ENCODE results near the gene MEFV. TPM values are rescaled to one million over a fixed set of nuclear protein-coding genes. Genes with fewer than 3 reads are reported as not detected.
"Not testable (repeated sequence)": the region's sequence is repeated elsewhere in the genome, so short reads cannot be mapped to it uniquely, and the experiment has no call there.

MEFV gene
- total RNA-seq, 1 donor from 2014 or later, result not detected

- DNase-seq; H3K27ac Mint-ChIP-seq; H3K4me3 Mint-ChIP-seq; H3K27me3 Mint-ChIP-seq; H3K36me3 Mint-ChIP-seq (ENCODE audit: low read depth); H3K4me1 Mint-ChIP-seq: not testable (repeated sequence)
- intact Hi-C loops (cut with micrococcal nuclease), result loop anchor here (10.0 kb wide), 1 partner anchor 107 kb away; the partner anchor contains the start of genes TIGD7 and ZNF75A
- peaks cover 14% of the 10 kb centered on the region for H3K9me3 Mint-ChIP-seq
Measured at GRCh38 chr16:3197694-3198333, 58.6 kb downstream of the MEFV start.

DNA sequence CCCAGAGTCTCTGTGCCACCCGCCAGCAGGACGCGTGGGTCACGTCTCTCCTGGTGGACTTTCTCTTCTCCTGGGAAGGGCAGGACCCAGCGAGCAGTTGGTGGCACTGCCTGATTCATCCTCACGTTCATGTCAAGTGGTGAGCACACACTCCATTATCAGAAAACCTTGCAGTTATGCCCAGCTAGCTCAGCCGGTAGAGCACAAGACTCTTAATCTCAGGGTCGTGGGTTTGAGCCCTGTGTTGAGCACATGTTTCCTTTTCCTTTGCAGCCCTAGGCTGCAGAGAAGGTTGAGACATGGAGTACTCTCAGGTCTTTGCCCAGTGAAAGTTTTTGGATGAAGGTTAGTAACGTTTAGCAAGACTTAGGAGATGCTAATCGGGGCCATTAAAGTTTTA lies 60.5 kb downstream of the MEFV start:
- H3K9me3 Mint-ChIP-seq, result peaks cover 11% of the 10 kb centered on the region

DNA sequence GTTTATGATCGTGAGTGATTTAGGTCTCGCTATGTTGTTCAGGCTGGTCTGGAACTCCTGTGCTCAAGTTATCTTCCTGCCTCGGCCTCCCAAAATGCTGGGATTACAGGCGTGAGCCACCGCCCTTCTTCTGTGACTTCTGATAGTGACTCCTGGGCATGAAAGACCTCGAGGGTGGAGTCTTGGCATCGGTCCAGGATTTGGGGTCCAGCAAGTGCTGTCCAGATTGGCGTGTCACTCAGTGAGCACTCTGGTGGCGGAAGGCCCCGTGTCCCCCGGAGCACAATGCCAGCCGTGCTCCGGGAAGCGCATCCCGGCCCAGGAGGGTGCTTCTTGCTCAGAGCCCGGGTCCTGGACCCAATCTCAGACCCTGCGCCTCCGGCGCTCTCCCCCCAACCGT lies 61.6 kb downstream of the MEFV start:
- intact Hi-C loops (cut with micrococcal nuclease), result loop anchor here (10.0 kb wide), 1 partner anchor 110 kb away; the partner anchor contains the start of genes TIGD7 and ZNF75A
- no peak overlapping the region for H3K27ac Mint-ChIP-seq
- DNase-seq, result no peak
- H3K27me3 Mint-ChIP-seq, result peaks cover 25% of the 10 kb centered on the region
- H3K4me3 Mint-ChIP-seq, result no peak overlapping the region
- H3K9me3 Mint-ChIP-seq, result peaks cover 14% of the 10 kb centered on the region
- no peaks in the 10 kb centered on the region for H3K36me3 Mint-ChIP-seq (ENCODE audit: low read depth)
- peaks cover 10% of the 10 kb centered on the region for H3K4me1 Mint-ChIP-seq

More for the DNA sequence above, 60.5 kb downstream of the MEFV start:
- no peaks in the 10 kb centered on the region for H3K36me3 Mint-ChIP-seq (ENCODE audit: low read depth)
- no peak overlapping the region for H3K4me3 Mint-ChIP-seq
- H3K27ac Mint-ChIP-seq, result no peak overlapping the region
- intact Hi-C loops (cut with micrococcal nuclease), result loop anchor here (10.0 kb wide), 1 partner anchor 109 kb away; the partner anchor contains the start of genes TIGD7 and ZNF75A
- peaks cover 16% of the 10 kb centered on the region for H3K27me3 Mint-ChIP-seq
- H3K4me1 Mint-ChIP-seq, result peaks cover 7% of the 10 kb centered on the region
- DNase-seq, result no peak

GRCh38 chr16:3193221-3194212 lies 62.9 kb downstream of the MEFV start:
- intact Hi-C loops (cut with micrococcal nuclease), result loop anchor here (10.0 kb wide), 1 partner anchor 111 kb away; the partner anchor contains the start of genes TIGD7 and ZNF75A
- Mint-ChIP-seq H3K36me3 (ENCODE audit: low read depth) (no peaks in the 10 kb centered on the region), H3K27me3 (peaks cover 33% of the 10 kb centered on the region), H3K27ac (no peak overlapping the region), H3K4me3 (no peak overlapping the region), H3K9me3 (peaks cover 16% of the 10 kb centered on the region), H3K4me1 (peaks cover 19% of the 10 kb centered on the region)
- no peak for DNase-seq

GRCh38 chr16:3192476-3193019 lies 63.9 kb downstream of the MEFV start:
- intact Hi-C loops (cut with micrococcal nuclease), result loop anchor here (10.0 kb wide), 1 partner anchor 112 kb away; the partner anchor contains the start of genes TIGD7 and ZNF75A
- Mint-ChIP-seq H3K27me3 (peaks cover 35% of the 10 kb centered on the region), H3K4me3 (no peak overlapping the region), H3K36me3 (ENCODE audit: low read depth) (peaks cover 3% of the 10 kb centered on the region), H3K9me3 (peaks cover 19% of the 10 kb centered on the region), H3K27ac (no peak overlapping the region), H3K4me1 (peaks cover 27% of the 10 kb centered on the region)
- no peak for DNase-seq

Other genes with a start within 250 kb of the MEFV start
- gene CLDN9, start 243.7 kb downstream of the MEFV start, total RNA-seq, result not detected in 2 replicates
- not detected in 2 replicates for gene CLDN6, start 238.4 kb downstream of the MEFV start, total RNA-seq
- 7.3 TPM in 2 replicates for gene TNFRSF12A, start 236.3 kb downstream of the MEFV start, total RNA-seq
- gene HCFC1R1, start 232.7 kb downstream of the MEFV start, total RNA-seq, result 29.4 TPM in 2 replicates
- 55.3 and 57.0 TPM in 2 replicates for gene THOC6, start 232.6 kb downstream of the MEFV start, total RNA-seq
- gene BICDL2, start 219.7 kb downstream of the MEFV start, total RNA-seq, result 0.43 and 0.63 TPM in 2 replicates
- gene MMP25, start 210.1 kb downstream of the MEFV start, total RNA-seq, result 8.1 and 10.2 TPM in 2 replicates
- 918 and 934 TPM in 2 replicates for gene IL32, start 191.0 kb downstream of the MEFV start, total RNA-seq
- gene ZSCAN10, start 157.3 kb downstream of the MEFV start, total RNA-seq, result not detected in 2 replicates
- gene ZNF205, start 144.0 kb downstream of the MEFV start, total RNA-seq, result 0.21 and 0.47 TPM in 2 replicates
- 9.5 and 10.6 TPM in 2 replicates for gene ZNF213, start 121.6 kb downstream of the MEFV start, total RNA-seq
- not detected in 2 replicates for gene OR1F1, start 68.4 kb downstream of the MEFV start, total RNA-seq
- 13.1 and 13.4 TPM in 2 replicates for gene ZNF200, start 21.5 kb downstream of the MEFV start, total RNA-seq
- gene ZNF263, start 26.9 kb upstream of the MEFV start, total RNA-seq, result 27.0 and 31.3 TPM in 2 replicates
- 2.3 and 3.2 TPM in 2 replicates for gene TIGD7, start 48.8 kb upstream of the MEFV start, total RNA-seq
- gene ZNF75A, start 48.9 kb upstream of the MEFV start, total RNA-seq, result 26.5 and 33.5 TPM in 2 replicates
- gene OR2C1, start 99.3 kb upstream of the MEFV start, total RNA-seq, result not detected in 2 replicates
- 16.8 and 17.9 TPM in 2 replicates for gene ZSCAN32, start 144.4 kb upstream of the MEFV start, total RNA-seq
- 10.1 and 11.4 TPM in 2 replicates for gene ZNF174, start 144.6 kb upstream of the MEFV start, total RNA-seq
- gene ZNF597, start 186.9 kb upstream of the MEFV start, total RNA-seq, result 1.9 and 2.1 TPM in 2 replicates
- gene NAA60, start 187.0 kb upstream of the MEFV start, total RNA-seq, result 31.4 and 34.7 TPM in 2 replicates
- gene C16orf90, start 238.9 kb upstream of the MEFV start, total RNA-seq, result not detected in 2 replicates
- gene CLUAP1, start 244.4 kb upstream of the MEFV start, total RNA-seq, result 19.6 and 22.5 TPM in 2 replicates